DMS 273 (cell line): ENCODE measurements around the gene KLF8.

Experiments used
- DNase-seq: peaks from one replicate; lab custom pipeline; 2025; ENCODE audit not compliant: unreplicated experiment; lab: John Stamatoyannopoulos, UW

The KLF8 gene

GRCh38 chrX:56309881-56310280, 77.7 kb downstream of the KLF8 start:
- DNase-seq: no peak

- no peak for DNase-seq
These were observed 78.4 kb downstream of the KLF8 start for GRCh38 chrX:56310581-56310980.

- DNase-seq: no peak
These were observed 81.2 kb downstream of the KLF8 start for GRCh38 chrX:56313308-56313707.

GRCh38 chrX:56314334-56314733, 82.2 kb downstream of the KLF8 start:
- no peak for DNase-seq

GRCh38 chrX:56318076-56318475, 85.9 kb downstream of the KLF8 start:
- DNase-seq: no peak

- DNase-seq: no peak
These were observed 87.0 kb downstream of the KLF8 start for GRCh38 chrX:56319165-56319564.
